T-cell (primary cell): ENCODE results near the gene SLC5A12. TPM values are rescaled to one million over a fixed set of nuclear protein-coding genes. Genes with fewer than 3 reads are reported as not detected.

Experiments used
- ATAC-seq, 4 experiments: fragments of 200-7000 bp in 3 of 4; fragments of 150-1000 bp in 1 of 4; cut with Tn5 transposase; replicated peaks in 1 of 4; 1 replicate in 3 of 4; 2 replicates in 1 of 4; pipeline ENCODE4 v1.10.0; 2021; ENCODE audit warnings: moderate library complexity in 3 of 4, mild to moderate bottlenecking in 2 of 4, moderate number of reproducible peaks in 1 of 4
- CTCF ChIA-PET, 2 donors: fragments of 300-600 bp; sonication (Branson Sonifier 250); formaldehyde crosslinking; loops; one replicate each; lab custom pipeline; 2022; ENCODE audit warnings: antibody characterized with exemption in 2 of 2; lab: Charles Lee
- POLR2A ChIA-PET, 2 donors: fragments of 300-600 bp; sonication (Branson Sonifier 250); formaldehyde crosslinking; loops; one replicate each; lab custom pipeline; 2022; ENCODE audit warnings: antibody characterized with exemption in 2 of 2; lab: Charles Lee
- DNase-seq, 35 experiments: peaks; one replicate each; pipeline versions ENCODE4 v3.0.0 to v3.0.0-alpha.2; 2013 to 2023
- H3K27ac ChIP-seq: one replicate; pipeline ENCODE4 v1.5.1; 2013; ENCODE audit warnings: low read length
- H3K27me3 ChIP-seq, 2 experiments: replicated peaks in 1 of 2; 1 replicate in 1 of 2; 2 replicates in 1 of 2; pipeline versions ENCODE4 v1.6.1 to v1.7.0; 2013; ENCODE audit warnings: low read length in 1 of 2, mixed read lengths in 1 of 2; ENCODE audit not compliant: control insufficient read depth in 2 of 2, insufficient read depth in 2 of 2; ENCODE audit errors: extremely low read depth in 1 of 2
- H3K36me3 ChIP-seq, 2 donors: 1 replicate in 1 of 2; 2 replicates in 1 of 2; pipeline versions ENCODE4 v1.6.1 to v1.7.0; 2013; ENCODE audit warnings: low read length in 1 of 2; ENCODE audit not compliant: control insufficient read depth in 2 of 2, insufficient read depth in 1 of 2; ENCODE audit errors: extremely low read depth in 1 of 2
- H3K4me1 ChIP-seq, 2 experiments: 1 replicate in 1 of 2; 2 replicates in 1 of 2; pipeline versions ENCODE4 v1.6.1 to v1.7.0; 2013; ENCODE audit warnings: low read length in 2 of 2, mixed read lengths in 1 of 2; ENCODE audit not compliant: insufficient read depth in 2 of 2, control insufficient read depth in 1 of 2; ENCODE audit errors: extremely low read depth in 1 of 2
- H3K4me3 ChIP-seq, 2 donors: 1 replicate in 1 of 2; 2 replicates in 1 of 2; pipeline versions ENCODE4 v1.5.1 to v1.7.0; 2013; ENCODE audit warnings: mild to moderate bottlenecking in 2 of 2, low read length in 1 of 2, moderate library complexity in 1 of 2; ENCODE audit not compliant: control insufficient read depth in 1 of 2; ENCODE audit errors: extremely low read depth in 1 of 2
- H3K9me3 ChIP-seq: 2 replicates; pipeline ENCODE4 v1.7.0; 2013
- H3K27ac Mint-ChIP-seq, 2 donors: one replicate each; pipeline ENCODE4 v1.8.0; 2020 to 2021; ENCODE audit warnings: mild to moderate bottlenecking in 2 of 2, mixed read lengths in 2 of 2
- H3K27me3 Mint-ChIP-seq, 2 donors: one replicate each; pipeline ENCODE4 v1.8.0; 2021 to 2022; ENCODE audit warnings: mixed read lengths in 2 of 2
- H3K36me3 Mint-ChIP-seq: one replicate; pipeline ENCODE4 v1.8.0; 2021; ENCODE audit warnings: mixed read lengths
- H3K4me1 Mint-ChIP-seq, 3 donors: one replicate each; pipeline ENCODE4 v1.8.0; 2020 to 2022; ENCODE audit warnings: mixed read lengths in 3 of 3, mild to moderate bottlenecking in 1 of 3
- H3K4me3 Mint-ChIP-seq, 3 donors: one replicate each; pipeline ENCODE4 v1.8.0; 2020 to 2022; ENCODE audit warnings: mild to moderate bottlenecking in 3 of 3, mixed read lengths in 3 of 3, moderate library complexity in 3 of 3
- H3K9me3 Mint-ChIP-seq, 3 donors: one replicate each; pipeline ENCODE4 v1.8.0; 2020 to 2022; ENCODE audit warnings: mixed read lengths in 3 of 3
- WGBS: methylation state at CpG from one replicate; pipeline ENCODE4 v1.1.5; 2013; ENCODE audit warnings: missing lambda C conversion rate; ENCODE audit not compliant: insufficient coverage; 5-methylcytosine and 5-hydroxymethylcytosine counted together
- total RNA-seq, 35 experiments: library from RNA in 6 of 35; stranded (reverse) in 6 of 35; fragments of 120-200 nt in 1 of 35; gene quantifications; one replicate each; pipeline versions ENCODE4 v1.2.1 to v1.2.4 and lab custom pipeline; 2013 to 2026

SLC5A12 gene
- total RNA-seq, 5 donors from 2014 or later (not counting 1 experiment from before 2014, with no cell fraction given): not detected

GRCh38 chr11:26715133-26715532, 6.7 kb downstream of the SLC5A12 start:
- H3K27me3 Mint-ChIP-seq: no peaks in the 10 kb centered on the region
- WGBS: 100% methylated on average over 1 of the region's 1 CpG
- no peak for ATAC-seq

GRCh38 chr11:26712497-26712896, 9.4 kb downstream of the SLC5A12 start:
- no peaks in the 10 kb centered on the region for H3K27me3 ChIP-seq
- no peaks in the 10 kb centered on the region for H3K9me3 ChIP-seq
- H3K36me3 ChIP-seq: no peaks in the 10 kb centered on the region
- Mint-ChIP-seq H3K27me3 (no peaks in the 10 kb centered on the region), H3K9me3 (peaks cover 0 to 15% (median 8%) of the 10 kb centered on the region in 3 donors), H3K27ac (no peak overlapping the region), H3K4me1 (no peaks in the 10 kb centered on the region), H3K36me3 (no peaks in the 10 kb centered on the region), H3K4me3 (no peak overlapping the region)
- H3K27ac ChIP-seq: no peak overlapping the region
- POLR2A ChIA-PET: no interaction called here
- ATAC-seq: no peak
- H3K4me1 ChIP-seq: no peaks in the 10 kb centered on the region
- CTCF ChIA-PET: no interaction called here
- 50% methylated on average over 2 of the region's 5 CpGs for WGBS
- H3K4me3 ChIP-seq: no peak overlapping the region
- no peak for DNase-seq

More at GRCh38 chr11:26715133-26715532, 6.7 kb downstream of the SLC5A12 start:
- Mint-ChIP-seq H3K9me3 (peaks cover 0 to 15% (median 10%) of the 10 kb centered on the region in 3 donors), H3K4me1 (no peaks in the 10 kb centered on the region), H3K27ac (no peak overlapping the region), H3K4me3 (no peak overlapping the region), H3K36me3 (no peaks in the 10 kb centered on the region)
- POLR2A ChIA-PET: no interaction called here
- no peak overlapping the region for H3K4me3 ChIP-seq
- no peaks in the 10 kb centered on the region for H3K36me3 ChIP-seq
- H3K27me3 ChIP-seq: no peaks in the 10 kb centered on the region
- CTCF ChIA-PET: no interaction called here
- no peak for DNase-seq
- H3K9me3 ChIP-seq: no peaks in the 10 kb centered on the region
- no peak overlapping the region for H3K27ac ChIP-seq
- H3K4me1 ChIP-seq: no peaks in the 10 kb centered on the region

DNA sequence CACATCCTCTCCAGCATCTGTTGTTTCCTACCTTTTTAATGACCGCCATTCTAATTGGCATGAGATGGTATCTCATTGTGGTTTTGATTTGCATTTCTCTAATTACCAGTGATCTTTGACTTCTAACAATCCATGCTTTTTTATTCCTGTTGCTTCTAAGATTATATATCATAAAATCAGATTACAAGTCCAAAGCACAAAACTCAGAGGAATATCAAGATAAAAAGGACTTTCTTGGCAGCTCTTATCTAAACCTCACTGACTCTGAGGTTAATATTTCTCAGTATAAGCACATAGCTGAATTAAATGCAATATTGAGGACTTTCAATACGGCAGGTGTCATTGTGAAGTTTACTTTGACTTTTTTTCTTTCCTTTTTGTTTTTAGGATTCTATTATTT, 11.4 kb downstream of the SLC5A12 start:
- ATAC-seq (no peak), DNase-seq (no peak)
- Histone ChIP-seq H3K36me3 (no peaks in the 10 kb centered on the region), H3K9me3 (no peaks in the 10 kb centered on the region), H3K4me1 (no peaks in the 10 kb centered on the region), H3K27ac (no peak overlapping the region), H3K4me3 (no peak overlapping the region), H3K27me3 (no peaks in the 10 kb centered on the region)
- Mint-ChIP-seq H3K4me1 (no peaks in the 10 kb centered on the region), H3K9me3 (peaks cover 0 to 10% (median 8%) of the 10 kb centered on the region in 3 donors), H3K36me3 (no peaks in the 10 kb centered on the region), H3K27me3 (no peaks in the 10 kb centered on the region), H3K4me3 (no peak overlapping the region), H3K27ac (no peak overlapping the region)
- no CpG with 5 or more reads among the region's 2 CpGs for WGBS
- CTCF ChIA-PET: no interaction called here
- POLR2A ChIA-PET: no interaction called here

GRCh38 chr11:26708736-26709456, 13.0 kb downstream of the SLC5A12 start:
- Histone ChIP-seq H3K27ac (no peak overlapping the region), H3K27me3 (no peaks in the 10 kb centered on the region), H3K4me1 (no peaks in the 10 kb centered on the region), H3K9me3 (no peaks in the 10 kb centered on the region), H3K4me3 (no peak overlapping the region), H3K36me3 (no peaks in the 10 kb centered on the region)
- DNase-seq: no peak
- no peaks in the 10 kb centered on the region for H3K27me3 Mint-ChIP-seq
- H3K9me3 Mint-ChIP-seq: peaks cover 0 to 17% (median 9%) of the 10 kb centered on the region in 3 donors
- CTCF ChIA-PET: no interaction called here
- no peak overlapping the region for H3K27ac Mint-ChIP-seq
- POLR2A ChIA-PET: no interaction called here
- no peak for ATAC-seq
- no peaks in the 10 kb centered on the region for H3K4me1 Mint-ChIP-seq
- H3K36me3 Mint-ChIP-seq: no peaks in the 10 kb centered on the region
- WGBS: no CpG with 5 or more reads among the region's 2 CpGs
- H3K4me3 Mint-ChIP-seq: no peak overlapping the region

- no peak overlapping the region for H3K27ac Mint-ChIP-seq
- no peaks in the 10 kb centered on the region for H3K4me1 Mint-ChIP-seq
- H3K9me3 ChIP-seq: no peaks in the 10 kb centered on the region
- no peaks in the 10 kb centered on the region for H3K36me3 Mint-ChIP-seq
- DNase-seq (no peak), ATAC-seq (no peak)
- no peaks in the 10 kb centered on the region for H3K4me1 ChIP-seq
- peaks cover 0 to 14% (median 4%) of the 10 kb centered on the region in 3 donors for H3K9me3 Mint-ChIP-seq
- no peaks in the 10 kb centered on the region for H3K36me3 ChIP-seq
- POLR2A ChIA-PET: no interaction called here
- WGBS: 33% methylated on average over 1 of the region's 1 CpG
- no peaks in the 10 kb centered on the region for H3K27me3 Mint-ChIP-seq
- no peak overlapping the region for H3K4me3 ChIP-seq
- no peak overlapping the region for H3K4me3 Mint-ChIP-seq
- no peak overlapping the region for H3K27ac ChIP-seq
- CTCF ChIA-PET: no interaction called here
- no peaks in the 10 kb centered on the region for H3K27me3 ChIP-seq
Measured at GRCh38 chr11:26706181-26706580, 15.7 kb downstream of the SLC5A12 start.

- no peak overlapping the region for H3K27ac Mint-ChIP-seq
Measured at GRCh38 chr11:26704249-26704648, 17.6 kb downstream of the SLC5A12 start.

More at GRCh38 chr11:26704249-26704648, 17.6 kb downstream of the SLC5A12 start:
- no peaks in the 10 kb centered on the region for H3K4me1 Mint-ChIP-seq
- no peaks in the 10 kb centered on the region for H3K9me3 ChIP-seq
- no peak for ATAC-seq
- no peaks in the 10 kb centered on the region for H3K4me1 ChIP-seq
- ChIA-PET POLR2A (no interaction called here), CTCF (no interaction called here)
- H3K9me3 Mint-ChIP-seq: peaks cover 0 to 10% (median 4%) of the 10 kb centered on the region in 3 donors
- H3K27ac ChIP-seq: no peak overlapping the region
- H3K27me3 ChIP-seq: no peaks in the 10 kb centered on the region
- H3K36me3 Mint-ChIP-seq: no peaks in the 10 kb centered on the region
- H3K36me3 ChIP-seq: no peaks in the 10 kb centered on the region
- no peak overlapping the region for H3K4me3 Mint-ChIP-seq
- WGBS: no CpG with 5 or more reads among the region's 1 CpG
- H3K4me3 ChIP-seq: no peak overlapping the region
- H3K27me3 Mint-ChIP-seq: no peaks in the 10 kb centered on the region
- no peak for DNase-seq
